ENCODE data around the gene TOP3A. TPM values are rescaled to one million over a fixed set of nuclear protein-coding genes. Genes with fewer than 3 reads are reported as not detected.
A peak's percentile ranks its signal among the peaks of the same experiment; 100 is the strongest.

TOP3A gene
- total and polyA plus RNA-seq, 2 of the 13 experiments (the other 11 are each of a cell fraction or from before 2014, with no cell fraction given) = 16.9 to 36.8 TPM

DNA sequence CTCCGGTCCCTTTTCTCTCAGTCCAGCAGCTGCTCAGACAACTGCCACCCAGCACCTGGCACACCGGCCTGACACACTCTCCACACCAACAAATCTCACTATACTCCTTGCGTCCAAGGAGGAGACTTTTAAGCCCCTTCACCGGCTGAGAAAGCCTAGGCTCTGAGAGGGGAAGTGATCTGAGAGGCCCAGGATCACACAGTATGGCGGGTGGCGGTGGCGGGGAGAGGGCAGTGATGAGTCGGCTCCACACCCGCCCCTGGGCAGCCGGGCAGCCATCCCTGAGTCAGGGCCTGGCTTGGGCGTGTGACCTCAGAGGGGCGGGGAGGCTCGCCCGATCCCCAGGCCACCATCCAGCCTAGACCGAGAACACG is 56.8 kb downstream of the TOP3A start (continued):
- TF ChIP-seq THAP11 (CRISPR knock-in tag; IDR thresholded peaks at IDR 0.05) (peak; percentile 41; the same call in 1 of the 2 replicates), AGO1 (IDR thresholded peaks at IDR 0.05; ENCODE audit: low read depth, low read length, poor library complexity, severe bottlenecking) (peak; percentile 16), HOXA3 (CRISPR knock-in tag; IDR thresholded peaks at IDR 0.05) (peak; percentile 23; the same call in 1 of the 2 replicates), PRDM15 (CRISPR knock-in tag; IDR thresholded peaks at IDR 0.05) (0 out of 2 replicates have a peak, but pooled peaks have one; percentile 41), ZNF580 (CRISPR knock-in tag; IDR thresholded peaks at IDR 0.05; ENCODE audit: borderline replicate concordance, low read depth) (peak; percentile 36; the same call in 1 of the 2 replicates), ZNF33A (CRISPR knock-in tag; IDR thresholded peaks at IDR 0.05; ENCODE audit: borderline replicate concordance) (no peak), ZSCAN21 (CRISPR knock-in tag; IDR thresholded peaks at IDR 0.05; ENCODE audit: borderline replicate concordance) (0 out of 2 replicates have a peak, but pooled peaks have one; percentile 47), ZMAT3 (CRISPR knock-in tag; conservative IDR thresholded peaks at IDR 0.05) (0 out of 2 replicates have a peak, but pooled peaks have one; percentile 33), KLF9 (CRISPR knock-in tag; IDR thresholded peaks at IDR 0.05; ENCODE audit: low read depth) (0 out of 2 replicates have a peak, but pooled peaks have one; percentile 27), TCF12 (IDR thresholded peaks at IDR 0.05) (no peak), TCF12 (CRISPR knock-in tag; IDR thresholded peaks at IDR 0.05) (0 out of 2 replicates have a peak, but pooled peaks have one; percentile 9), ZNF572 (CRISPR knock-in tag; IDR thresholded peaks at IDR 0.05) (no peak), ZNF567 (CRISPR knock-in tag; IDR thresholded peaks at IDR 0.05; ENCODE audit: borderline replicate concordance) (no peak), IKZF4 (CRISPR knock-in tag; IDR thresholded peaks at IDR 0.05; ENCODE audit: borderline replicate concordance, low read depth, not compliant biosample characterization) (no peak), CTCF (CRISPR knock-in tag; IDR thresholded peaks at IDR 0.05) (peak; percentile 36)
- TF ChIP-seq, protein P1, sequence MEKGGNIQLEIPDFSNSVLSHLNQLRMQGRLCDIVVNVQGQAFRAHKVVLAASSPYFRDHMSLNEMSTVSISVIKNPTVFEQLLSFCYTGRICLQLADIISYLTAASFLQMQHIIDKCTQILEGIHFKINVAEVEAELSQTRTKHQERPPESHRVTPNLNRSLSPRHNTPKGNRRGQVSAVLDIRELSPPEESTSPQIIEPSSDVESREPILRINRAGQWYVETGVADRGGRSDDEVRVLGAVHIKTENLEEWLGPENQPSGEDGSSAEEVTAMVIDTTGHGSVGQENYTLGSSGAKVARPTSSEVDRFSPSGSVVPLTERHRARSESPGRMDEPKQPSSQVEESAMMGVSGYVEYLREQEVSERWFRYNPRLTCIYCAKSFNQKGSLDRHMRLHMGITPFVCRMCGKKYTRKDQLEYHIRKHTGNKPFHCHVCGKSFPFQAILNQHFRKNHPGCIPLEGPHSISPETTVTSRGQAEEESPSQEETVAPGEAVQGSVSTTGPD (CRISPR knock-in tag; IDR thresholded peaks at IDR 0.05) = 0 out of 2 replicates have a peak, but pooled peaks have one; percentile 36
- TF ChIP-seq, protein P2, sequence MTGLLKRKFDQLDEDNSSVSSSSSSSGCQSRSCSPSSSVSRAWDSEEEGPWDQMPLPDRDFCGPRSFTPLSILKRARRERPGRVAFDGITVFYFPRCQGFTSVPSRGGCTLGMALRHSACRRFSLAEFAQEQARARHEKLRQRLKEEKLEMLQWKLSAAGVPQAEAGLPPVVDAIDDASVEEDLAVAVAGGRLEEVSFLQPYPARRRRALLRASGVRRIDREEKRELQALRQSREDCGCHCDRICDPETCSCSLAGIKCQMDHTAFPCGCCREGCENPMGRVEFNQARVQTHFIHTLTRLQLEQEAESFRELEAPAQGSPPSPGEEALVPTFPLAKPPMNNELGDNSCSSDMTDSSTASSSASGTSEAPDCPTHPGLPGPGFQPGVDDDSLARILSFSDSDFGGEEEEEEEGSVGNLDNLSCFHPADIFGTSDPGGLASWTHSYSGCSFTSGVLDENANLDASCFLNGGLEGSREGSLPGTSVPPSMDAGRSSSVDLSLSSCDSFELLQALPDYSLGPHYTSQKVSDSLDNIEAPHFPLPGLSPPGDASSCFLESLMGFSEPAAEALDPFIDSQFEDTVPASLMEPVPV (CRISPR knock-in tag; IDR thresholded peaks at IDR 0.05) = 0 out of 2 replicates have a peak, but pooled peaks have one; percentile 50
- TF ChIP-seq, protein P3, sequence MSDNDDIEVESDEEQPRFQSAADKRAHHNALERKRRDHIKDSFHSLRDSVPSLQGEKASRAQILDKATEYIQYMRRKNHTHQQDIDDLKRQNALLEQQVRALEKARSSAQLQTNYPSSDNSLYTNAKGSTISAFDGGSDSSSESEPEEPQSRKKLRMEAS (IDR thresholded peaks at IDR 0.05) = no peak

All from HepG2 (cell line).